ENCODE data around the gene KLHDC8B.
A peak's percentile ranks its signal among the peaks of the same experiment; 100 is the strongest.

The KLHDC8B gene

DNA sequence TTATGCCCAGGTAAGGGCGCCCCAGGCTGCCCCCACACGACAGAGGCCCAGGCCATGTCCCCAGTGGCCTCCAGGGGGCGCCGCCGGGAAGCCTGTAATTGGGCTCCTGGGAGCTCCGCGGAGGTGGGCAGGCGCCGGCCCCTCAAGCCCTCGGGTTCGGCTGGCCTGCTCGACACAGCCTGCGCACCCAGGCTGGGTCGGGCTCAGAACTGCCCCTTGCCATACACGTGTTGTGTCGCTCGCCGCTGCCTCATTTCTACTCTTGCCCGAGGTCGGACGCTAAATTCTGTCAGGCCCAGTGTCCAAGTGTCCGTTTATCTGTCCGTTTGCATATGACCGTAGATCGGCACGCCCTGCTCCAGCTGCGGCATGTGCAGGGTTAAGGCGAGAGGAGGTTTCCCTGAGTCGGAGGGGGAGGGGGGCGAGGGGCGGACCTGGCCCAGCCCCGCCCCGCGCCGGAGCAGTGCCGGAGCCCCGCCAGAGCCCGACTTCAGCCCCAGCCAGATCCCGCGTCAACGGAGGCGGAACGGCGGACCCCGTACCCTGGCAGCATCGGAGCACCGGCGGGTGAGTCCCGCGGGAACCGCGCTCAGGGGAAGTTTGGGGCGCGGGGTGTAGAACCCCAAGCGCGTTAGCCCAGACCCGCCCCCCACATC lies at the start of gene KLHDC8B:
Gene KLHDC8B, plus strand, starts transcription at position 480 of the 656 bp plus-strand sequence. CDS start 1,172 bp downstream, outside the sequence.
- DNase-seq = peak; percentile 45

- no peak for DNase-seq
These were observed 49.4 kb upstream of the KLHDC8B start for GRCh38 chr3:49122022-49122421.

GRCh38 chr3:49122451-49122850 lies 48.9 kb upstream of the KLHDC8B start:
- DNase-seq = no peak

- no peak for DNase-seq
These were observed 48.4 kb upstream of the KLHDC8B start for GRCh38 chr3:49122886-49123545.

GRCh38 chr3:49123687-49124086 lies 47.7 kb upstream of the KLHDC8B start:
- no peak for DNase-seq

GRCh38 chr3:49124203-49124602 lies 47.2 kb upstream of the KLHDC8B start:
- no peak for DNase-seq

DNA sequence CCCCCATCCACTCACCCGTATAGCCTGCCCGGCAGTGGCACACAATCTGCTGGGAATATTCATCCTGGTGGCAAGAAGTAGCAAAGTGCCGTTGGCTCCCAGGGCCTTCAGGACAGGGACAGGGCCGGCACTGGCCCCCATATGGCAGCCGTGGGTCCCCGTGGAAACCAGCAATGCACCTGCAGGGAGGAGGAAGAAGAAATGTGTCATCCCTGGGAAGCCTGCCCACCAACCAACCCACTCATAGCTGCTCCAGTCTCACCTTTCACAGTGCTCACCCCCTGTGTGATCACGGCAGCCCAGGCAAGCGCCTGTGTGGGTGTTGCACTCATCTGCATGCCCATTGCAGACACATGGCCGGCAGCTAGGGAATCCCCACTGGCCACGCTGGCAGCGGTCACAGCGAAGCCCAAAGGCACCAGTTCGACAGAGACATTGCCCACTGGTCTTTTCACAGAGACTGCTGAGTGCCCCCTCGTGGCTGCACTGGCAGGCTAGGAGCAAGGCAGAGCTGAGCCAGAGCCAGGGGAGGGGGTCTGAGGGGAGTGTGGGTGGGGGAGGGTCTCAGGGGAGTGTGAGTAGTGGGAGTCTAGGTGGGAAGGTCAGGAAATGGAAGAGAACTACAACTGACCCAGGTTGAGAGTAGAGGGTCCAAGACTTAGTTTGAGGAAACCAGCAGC lies 46.3 kb upstream of the KLHDC8B start:
- no peak for DNase-seq

GRCh38 chr3:49131040-49131439 lies 40.4 kb upstream of the KLHDC8B start:
- no peak for DNase-seq

DNA sequence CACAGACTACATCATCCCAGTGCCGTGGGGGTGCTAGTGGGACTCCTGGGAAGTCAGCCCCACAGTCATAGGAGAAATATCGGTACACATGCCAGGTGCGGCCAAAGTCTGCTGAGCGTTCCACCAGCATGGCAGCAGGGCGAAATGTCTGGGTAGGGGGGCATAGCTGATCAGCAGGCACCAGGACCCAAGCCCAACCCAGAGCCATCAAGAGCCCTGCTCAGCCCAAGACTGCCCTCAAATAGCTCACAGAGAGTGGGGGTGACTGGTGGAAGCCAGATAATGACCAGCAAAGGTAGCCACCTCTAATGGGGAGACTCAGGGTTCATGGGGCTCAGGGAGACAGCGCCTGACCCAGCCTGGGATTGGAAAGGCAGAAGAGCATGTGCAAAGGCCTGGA lies 39.8 kb upstream of the KLHDC8B start:
- DNase-seq = no peak

GRCh38 chr3:49132073-49132436 lies 39.3 kb upstream of the KLHDC8B start:
- no peak for DNase-seq

GRCh38 chr3:49132437-49133225 lies 38.8 kb upstream of the KLHDC8B start, which contains the start of gene LAMB2:
LAMB2 (minus strand) TSS chr3:49133050; CDS start chr3:49132867, 183 bp downstream.
- peak; percentile 10 for DNase-seq

DNA sequence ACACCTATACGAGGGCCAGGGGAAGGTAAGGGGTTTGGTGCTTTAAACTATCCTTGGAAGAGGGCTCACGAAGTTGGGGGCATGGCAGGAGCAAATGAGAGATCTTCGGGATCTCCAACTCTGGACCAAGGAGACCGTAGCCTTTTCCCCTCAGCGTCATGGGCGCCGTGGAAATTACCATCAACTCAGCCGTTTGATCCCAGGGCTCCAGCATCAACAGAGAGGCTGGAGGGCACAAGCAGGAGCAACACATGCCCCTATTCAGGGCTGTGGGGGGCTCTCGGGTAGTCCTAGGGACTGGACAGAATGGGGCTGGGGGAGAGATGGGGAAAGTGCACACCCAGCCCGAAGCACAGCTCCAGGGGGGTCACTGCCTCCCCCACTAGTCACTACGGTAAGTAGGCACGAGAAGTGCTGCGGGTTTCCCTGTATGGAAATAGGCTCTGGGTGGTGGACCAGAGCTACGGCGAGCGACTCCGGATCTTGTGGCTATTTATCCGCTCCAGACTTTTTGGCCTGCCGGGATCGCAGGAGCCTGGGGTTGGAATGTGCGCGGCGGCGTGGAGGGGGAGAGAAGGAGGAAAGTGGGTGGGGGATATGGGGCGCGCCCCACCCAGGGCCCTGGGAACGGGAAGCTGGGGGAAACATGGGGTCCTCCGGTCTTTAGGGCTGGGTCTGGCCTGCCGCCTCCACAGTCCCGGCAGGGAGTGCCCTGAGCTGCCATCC lies 38.0 kb upstream of the KLHDC8B start:
- peak; percentile 59 for DNase-seq

DNA sequence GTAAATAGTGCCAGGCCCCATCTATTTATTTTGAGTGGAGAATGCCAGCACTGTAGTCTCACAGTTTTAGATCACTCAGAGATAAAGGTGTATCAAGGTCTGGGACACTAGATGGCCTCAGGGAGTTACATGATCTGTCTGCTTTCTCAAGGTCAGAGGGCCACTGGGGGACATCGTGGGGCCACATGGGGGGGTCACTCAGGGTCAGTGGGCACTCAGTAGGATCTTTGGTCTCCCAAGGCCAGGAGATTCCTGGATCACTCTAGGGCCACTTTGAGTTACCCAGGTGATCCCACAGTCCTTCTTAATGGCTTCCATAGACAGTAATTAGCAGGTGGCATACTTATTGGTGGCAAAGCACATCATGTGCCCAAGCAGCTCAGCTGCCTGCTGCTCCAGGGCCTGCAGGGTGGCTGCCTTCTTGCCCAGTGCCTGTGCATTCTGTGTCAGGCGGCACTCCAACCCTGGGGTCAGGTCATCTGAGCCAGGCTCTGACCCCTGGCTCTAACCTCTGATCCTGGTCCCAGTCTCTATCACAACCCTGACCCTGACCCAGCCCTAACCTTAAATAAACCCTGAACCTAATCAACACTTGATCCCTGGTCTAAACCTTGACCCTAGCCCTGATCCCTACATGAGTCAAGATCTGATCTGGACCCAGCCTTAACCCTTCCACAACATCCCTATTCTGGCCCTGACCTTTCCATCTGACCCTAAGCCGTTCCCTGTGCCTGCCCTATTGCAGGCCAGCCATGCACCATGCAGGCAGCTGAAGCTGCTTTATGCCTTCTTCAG lies 36.7 kb upstream of the KLHDC8B start:
- no peak for DNase-seq

DNA sequence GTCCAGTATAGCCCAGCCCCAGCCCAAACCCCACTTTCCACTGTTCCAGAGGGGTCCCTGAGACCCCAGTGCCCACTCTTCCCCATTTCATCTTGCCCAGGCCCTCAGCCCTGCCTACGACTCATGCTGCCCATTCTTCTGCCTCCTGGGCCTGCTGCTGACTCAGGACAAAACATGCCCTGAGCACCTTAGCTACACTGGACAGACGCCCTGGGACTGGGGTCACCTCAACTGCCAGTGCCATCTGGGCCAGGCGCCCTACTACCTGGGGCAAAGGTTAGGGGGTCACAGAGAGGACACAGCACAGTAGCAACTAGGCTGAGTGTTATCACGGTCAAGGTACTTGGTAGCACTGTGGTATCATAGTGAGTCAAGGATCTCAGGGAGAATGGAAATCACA lies 35.9 kb upstream of the KLHDC8B start:
- no peak for DNase-seq

GRCh38 chr3:49140080-49140479 lies 31.3 kb upstream of the KLHDC8B start:
- DNase-seq = no peak

- DNase-seq = no peak
These were observed 23.2 kb upstream of the KLHDC8B start for GRCh38 chr3:49148159-49148558.

DNA sequence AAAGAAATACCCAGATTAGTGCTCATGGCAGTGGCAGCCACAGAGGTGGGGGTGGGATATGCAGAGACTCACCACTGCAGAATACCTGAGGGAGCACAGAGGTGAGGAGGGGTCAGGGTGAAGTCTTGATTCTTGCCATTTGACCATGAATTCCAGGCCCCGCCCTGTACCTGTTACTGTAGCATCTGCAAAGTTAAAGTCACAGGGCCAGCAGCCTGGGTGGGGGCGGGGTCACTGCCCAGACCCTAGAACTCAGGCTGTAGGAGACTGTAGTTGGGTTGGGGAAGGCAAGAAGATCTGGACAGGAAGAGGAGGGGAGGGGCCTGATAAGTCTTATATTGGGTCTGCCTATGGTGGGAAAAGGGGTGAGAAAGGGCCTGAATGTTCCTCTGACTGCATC lies 19.8 kb upstream of the KLHDC8B start:
- DNase-seq = no peak

DNA sequence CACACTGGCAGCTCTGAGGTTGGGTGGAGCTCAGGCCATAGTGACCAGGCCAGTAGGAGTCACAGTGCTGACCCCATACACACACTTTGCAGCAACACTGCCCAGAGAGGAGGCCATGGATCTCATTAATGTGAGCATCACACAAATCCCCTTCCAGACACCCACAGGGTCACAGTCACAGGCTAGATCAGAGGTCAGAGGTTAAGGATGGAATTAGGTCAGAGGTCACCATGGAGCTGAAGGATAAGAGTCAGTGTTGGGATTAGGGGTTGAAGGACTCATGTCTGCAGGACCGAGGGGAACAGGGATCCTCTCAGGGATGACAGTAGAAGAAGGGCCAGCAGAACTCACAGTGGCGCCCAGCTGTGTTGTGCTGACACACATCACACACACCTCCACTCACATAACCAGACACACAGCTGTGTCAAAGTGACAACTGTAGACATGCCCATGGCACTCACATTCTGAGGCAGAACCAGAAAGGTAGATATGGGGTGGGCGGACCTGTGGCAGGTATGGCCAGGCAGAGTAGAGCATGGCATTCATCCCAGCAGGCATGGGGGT lies 18.0 kb upstream of the KLHDC8B start:
- DNase-seq = no peak

DNA sequence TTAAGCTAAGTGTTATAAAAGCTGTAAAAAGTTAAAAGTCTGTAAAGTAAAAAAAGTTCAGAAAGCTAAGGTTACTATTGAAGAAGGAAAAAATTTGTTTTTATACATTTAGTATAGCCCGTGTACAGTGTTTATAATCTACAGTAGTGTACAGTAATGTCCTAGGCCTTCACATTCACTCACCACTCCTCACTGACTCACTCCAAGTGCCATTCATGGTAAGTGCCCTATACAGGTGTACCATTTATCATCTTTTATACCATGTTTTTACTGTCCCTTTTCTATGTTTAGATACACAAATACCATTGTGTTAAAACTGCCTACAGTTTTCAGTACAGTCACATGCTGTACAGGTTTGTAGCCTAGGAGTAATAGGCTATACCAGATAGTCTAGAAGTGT lies 14.1 kb upstream of the KLHDC8B start:
- DNase-seq = no peak

- peak; percentile 23 for DNase-seq
These were observed 13.2 kb upstream of the KLHDC8B start for GRCh38 chr3:49158103-49158709.

- DNase-seq = no peak
These were observed 12.6 kb upstream of the KLHDC8B start for GRCh38 chr3:49158792-49159191.

Data from NCI-H1105 (cell line).